H1 (cell line): ENCODE measurements around the gene SPG7. TPM values are rescaled to one million over a fixed set of nuclear protein-coding genes. Genes with fewer than 3 reads are reported as not detected.

Experiments
- CTCF ChIA-PET: fragments of 300-600 bp; sonication (Branson Sonifier 250); formaldehyde crosslinking; loops from one replicate; lab custom pipeline; 2021; ENCODE audit not compliant: partially characterized antibody; lab: Charles Lee
- POLR2A ChIA-PET: fragments of 300-600 bp; sonication (Branson Sonifier 250); formaldehyde crosslinking; loops from one replicate; lab custom pipeline; 2021; ENCODE audit warnings: inconsistent platforms; ENCODE audit not compliant: partially characterized antibody; lab: Charles Lee
- DNase-seq, 2 experiments: peaks; one replicate each; pipeline versions ENCODE4 v3.0.0 to v3.0.0-alpha.2; 2010 to 2022; ENCODE audit warnings: low spot score in 2 of 2, low read depth in 1 of 2, mixed read lengths in 1 of 2
- FAIRE-seq: peaks from 2 replicates; lab custom pipeline; 2011; peaks lifted over from hg19 to GRCh38; lab: Jason Lieb, UNC
- H2AFZ ChIP-seq: 2 replicates; pipeline ENCODE4 v1.8.1; 2012; ENCODE audit warnings: low read length, inconsistent platforms
- H2AK5ac ChIP-seq: 2 replicates; pipeline ENCODE4 v1.6.1; 2013; ENCODE audit warnings: low read depth, low read length
- H2BK120ac ChIP-seq: replicated peaks from 2 replicates; pipeline ENCODE3; 2013; ENCODE audit warnings: low read depth, low read length, inconsistent platforms
- H2BK12ac ChIP-seq: 2 replicates; pipeline ENCODE4 v1.6.1; 2013; ENCODE audit warnings: low read depth, low read length
- H2BK15ac ChIP-seq: 2 replicates; pipeline ENCODE4 v1.6.1; 2013; ENCODE audit warnings: low read length
- H2BK20ac ChIP-seq: 2 replicates; pipeline ENCODE4 v1.6.1; 2013; ENCODE audit warnings: low read length
- H2BK5ac ChIP-seq: 2 replicates; pipeline ENCODE4 v1.6.1; 2013; ENCODE audit warnings: low read depth, low read length
- H3K14ac ChIP-seq: 2 replicates; pipeline ENCODE4 v1.6.1; 2013; ENCODE audit warnings: inconsistent platforms; ENCODE audit not compliant: insufficient read length
- H3K18ac ChIP-seq: 2 replicates; pipeline ENCODE4 v1.6.1; 2013; ENCODE audit warnings: low read length; ENCODE audit errors: extremely low read depth
- H3K23ac ChIP-seq: 2 replicates; pipeline ENCODE4 v1.6.1; 2013; ENCODE audit warnings: inconsistent platforms; ENCODE audit not compliant: insufficient read length
- H3K23me2 ChIP-seq: 2 replicates; pipeline ENCODE4 v1.6.1; 2013; ENCODE audit warnings: low read depth, low read length
- H3K27ac ChIP-seq: 2 replicates; pipeline ENCODE4 v1.6.1; 2011; ENCODE audit warnings: low read depth, low read length, inconsistent platforms
- H3K27me3 ChIP-seq, 4 experiments: replicated peaks in 1 of 4; 1 replicate in 1 of 4; 2 replicates in 3 of 4; pipeline versions ENCODE4 v1.6.1 to v1.8.1; 2011 to 2013; ENCODE audit warnings: low read length in 3 of 4, mild to moderate bottlenecking in 3 of 4, inconsistent platforms in 2 of 4, mixed read lengths in 2 of 4, moderate library complexity in 1 of 4; ENCODE audit not compliant: control insufficient read depth in 3 of 4, insufficient read depth in 3 of 4; ENCODE audit errors: extremely low read depth in 1 of 4
- H3K36me3 ChIP-seq, 4 experiments: 2 replicates each; pipeline versions ENCODE4 v1.6.1 to v1.8.1; 2011 to 2013; ENCODE audit warnings: mild to moderate bottlenecking in 4 of 4, low read length in 3 of 4, moderate library complexity in 2 of 4, control low read depth in 1 of 4, inconsistent platforms in 1 of 4; ENCODE audit not compliant: insufficient read depth in 4 of 4, control insufficient read depth in 2 of 4
- H3K4ac ChIP-seq: replicated peaks from 2 replicates; pipeline ENCODE3; 2013; ENCODE audit warnings: low read length, low read depth, mixed read lengths, inconsistent platforms; ENCODE audit not compliant: insufficient read length
- H3K4me1 ChIP-seq, 4 experiments: replicated peaks in 1 of 4; 1 replicate in 1 of 4; 2 replicates in 3 of 4; pipeline versions ENCODE4 v1.6.1 to v1.8.1; 2011 to 2013; ENCODE audit warnings: low read length in 3 of 4, inconsistent platforms in 2 of 4, mixed read lengths in 1 of 4; ENCODE audit not compliant: insufficient read depth in 4 of 4, control insufficient read depth in 3 of 4
- H3K4me2 ChIP-seq, 2 experiments: 2 replicates each; pipeline versions ENCODE4 v1.6.1 to v1.8.1; 2011 to 2013; ENCODE audit warnings: low read depth in 2 of 2, low read length in 2 of 2, control low read depth in 1 of 2, inconsistent platforms in 1 of 2, mild to moderate bottlenecking in 1 of 2; ENCODE audit not compliant: insufficient read depth in 1 of 2
- H3K4me3 ChIP-seq, 4 experiments: fragments of 200-600, 300-600 bp in 1 of 4; sonication (generic), shearing (Covaris generic), sonication (Bioruptor Twin) in 1 of 4; 2 replicates each; pipeline versions ENCODE4 v1.5.1 to v1.8.1; 2011 to 2016; ENCODE audit warnings: low read length in 4 of 4, low read depth in 3 of 4, control low read depth in 2 of 4, inconsistent platforms in 2 of 4, mild to moderate bottlenecking in 2 of 4, mixed read lengths in 1 of 4, moderate library complexity in 1 of 4; ENCODE audit not compliant: insufficient read depth in 2 of 4; ENCODE audit errors: extremely low read depth in 1 of 4
- H3K56ac ChIP-seq: replicated peaks from 2 replicates; pipeline ENCODE3; 2013; ENCODE audit warnings: low read depth, mild to moderate bottlenecking, mixed read lengths, low read length, inconsistent platforms; ENCODE audit not compliant: insufficient read length
- H3K79me1 ChIP-seq: 2 replicates; pipeline ENCODE4 v1.6.1; 2013; ENCODE audit warnings: low read depth, low read length, control low read depth
- H3K79me2 ChIP-seq, 2 experiments: 2 replicates each; pipeline versions ENCODE4 v1.6.1 to v1.8.1; 2012 to 2013; ENCODE audit warnings: low read length in 2 of 2, mild to moderate bottlenecking in 2 of 2, inconsistent platforms in 1 of 2; ENCODE audit not compliant: insufficient read depth in 2 of 2, control insufficient read depth in 1 of 2
- H3K9ac ChIP-seq, 4 experiments: replicated peaks in 1 of 4; 1 replicate in 1 of 4; 2 replicates in 3 of 4; pipeline versions ENCODE4 v1.6.1 to v1.8.1; 2011 to 2013; ENCODE audit warnings: low read depth in 3 of 4, low read length in 3 of 4, control low read depth in 2 of 4, mild to moderate bottlenecking in 2 of 4, moderate library complexity in 2 of 4, inconsistent platforms in 1 of 4; ENCODE audit errors: extremely low read depth in 1 of 4
- H3K9me3 ChIP-seq, 2 experiments: 2 replicates each; pipeline versions ENCODE4 v1.6.1 to v1.8.1; 2012 to 2013; ENCODE audit warnings: mild to moderate bottlenecking in 2 of 2, moderate library complexity in 2 of 2, control low read depth in 1 of 2, inconsistent platforms in 1 of 2, low read depth in 1 of 2, low read length in 1 of 2, mixed read lengths in 1 of 2; ENCODE audit not compliant: insufficient read depth in 2 of 2
- H4K20me1 ChIP-seq, 2 experiments: replicated peaks in 1 of 2; 2 replicates each; pipeline versions ENCODE3 to v1.8.1; 2011 to 2013; ENCODE audit warnings: inconsistent platforms in 2 of 2, low read length in 2 of 2, mild to moderate bottlenecking in 1 of 2; ENCODE audit not compliant: insufficient read depth in 2 of 2, control insufficient read depth in 1 of 2
- H4K5ac ChIP-seq: 2 replicates; pipeline ENCODE4 v1.6.1; 2013; ENCODE audit warnings: low read length, low read depth, mixed read lengths, inconsistent platforms; ENCODE audit not compliant: insufficient read length
- H4K8ac ChIP-seq: 2 replicates; pipeline ENCODE4 v1.8.0; 2013; ENCODE audit warnings: mild to moderate bottlenecking, moderate library complexity, low read length, inconsistent platforms; ENCODE audit not compliant: insufficient read depth; ENCODE audit errors: extremely low read depth
- H4K91ac ChIP-seq: replicated peaks from 2 replicates; pipeline ENCODE3; 2013; ENCODE audit warnings: low read length, mixed read lengths, inconsistent platforms; ENCODE audit not compliant: insufficient read length
- NANOG ChIP-seq: IDR thresholded peaks from 2 replicates; pipeline ENCODE4 v1.6.1; 2011; ENCODE audit warnings: low read length, low read depth, mild to moderate bottlenecking, inconsistent platforms; ENCODE audit not compliant: insufficient read depth, poor library complexity, severe bottlenecking
- USF2 ChIP-seq: IDR thresholded peaks from 2 replicates; pipeline ENCODE4 v1.6.1; 2011; ENCODE audit warnings: low read length, improper control_type of control experiment
- WGBS, 2 experiments: shearing (Covaris generic) in 1 of 2; methylation state at CpG; one replicate each; pipeline versions ENCODE4 v1.1.6 to v1.1.7; 2013 to 2015; ENCODE audit warnings: low lambda C conversion rate in 2 of 2, mixed read lengths in 2 of 2, inconsistent platforms in 1 of 2, low coverage in 1 of 2, missing lambda C conversion rate in 1 of 2; ENCODE audit not compliant: insufficient replicate concordance in 2 of 2, insufficient coverage in 1 of 2, insufficient read length in 1 of 2; ENCODE audit errors: extremely low coverage in 1 of 2, missing lambda C conversion rate in 1 of 2; 5-methylcytosine and 5-hydroxymethylcytosine counted together
- polyA plus RNA-seq, 7 experiments: library from polyadenylated mRNA; depleted of rRNA in 3 of 7; stranded (reverse) in 5 of 7; unstranded in 2 of 7; fragments of >200 nt in 5 of 7; fragments of 200-250 nt in 2 of 7; gene quantifications; 1 replicate in 5 of 7; 2 replicates in 1 of 7; 4 replicates in 1 of 7; pipeline versions ENCODE4 v1.2.1 to v1.2.3, GENCODE V29; 2011 to 2013; ENCODE audit warnings: missing spikeins in 2 of 7, mixed read lengths in 2 of 7
- total RNA-seq: library from RNA; stranded (reverse); fragmentation: NEBNext Ultra II Directional; extraction: Animal tissue kit (Norgen Biotek cat#: 25700); gene quantifications from 2 replicates; pipeline ENCODE4 v1.2.1, GENCODE V29; 2021

Gene SPG7
- total and polyA plus RNA-seq, 2 of the 8 experiments (the other 6 are each of a cell fraction or from before 2014, with no cell fraction given) = 72.1 to 113 TPM

- POLR2A ChIA-PET = interaction anchor here (0.9 to 2.5 kb wide), 6 partner anchors 11 to 91 kb away, joined by 3 to 8 read pairs (median 3); partner anchors contain the start of gene CDK10
- Histone ChIP-seq H4K91ac (peak overlapping the region; percentile 19), H2BK15ac (no peak overlapping the region), H3K4me1 (no peaks in the 10 kb centered on the region; a peak in 1 of 7 replicates), H3K4me3 (no peak overlapping the region), H3K79me1 (no peaks in the 10 kb centered on the region), H3K23ac (no peak overlapping the region), H3K4ac (no peak overlapping the region), H3K56ac (no peak overlapping the region), H3K36me3 (peaks cover 0 to 5% (median 0%) of the 10 kb centered on the region in 4 experiments; a peak in 1 of 8 replicates), H2AFZ (no peak overlapping the region), H3K14ac (no peak overlapping the region), H3K23me2 (no peaks in the 10 kb centered on the region; the same call in 1 of the 2 replicates), H4K20me1 (peaks cover 0 to 7% of the 10 kb centered on the region in 2 experiments), H4K5ac (no peak overlapping the region), H3K27me3 (no peaks in the 10 kb centered on the region), H4K8ac (no peak overlapping the region), H2BK120ac (no peak overlapping the region), H2BK20ac (no peak overlapping the region), H2BK5ac (peak overlapping the region; percentile 60; the same call in 1 of the 2 replicates), H3K79me2 (no peaks in the 10 kb centered on the region), H3K9me3 (no peaks in the 10 kb centered on the region), H2BK12ac (0 out of 2 replicates have a peak overlapping the region, but pooled peaks have one; percentile 39), H3K4me2 (no peak overlapping the region), H2AK5ac (no peak overlapping the region), H3K9ac (no peak overlapping the region), H3K27ac (no peak overlapping the region), H3K18ac (no peak overlapping the region; the same call in 1 of the 2 replicates)
- TF ChIP-seq USF2 (no peak), NANOG (no peak)
- no peak for FAIRE-seq
- CTCF ChIA-PET = interaction anchor here (0.5 to 0.9 kb wide), 4 partner anchors 16 to 683 kb away, joined by 3 read pairs; no protein-coding TSS in a partner anchor
- DNase-seq = no peak
- 96% methylated on average over 38 of the region's 47 CpGs; no CpG with 5 or more reads in 1 of the 2 experiments for WGBS, 2 experiments
Measured at GRCh38 chr16:89595330-89596060, 87.3 kb downstream of the SPG7 start.
